ENCODE data around the gene CDH1.
"Not testable (repeated sequence)": the region's sequence is repeated elsewhere in the genome, so short reads cannot be mapped to it uniquely, and the experiment has no call there.

CDH1 gene

GRCh38 chr16:68737046-68737729 is at the start of gene CDH1:
TSS of gene CDH1 (plus strand) at chr16:68737292. CDS start at chr16:68737416, 124 bp downstream.
- DNase-seq (ENCODE audit: low spot score), result no peak

GRCh38 chr16:68689921-68690320 is 47.2 kb upstream of the CDH1 start:
- DNase-seq (ENCODE audit: low spot score), result no peak

- DNase-seq (ENCODE audit: low spot score), result no peak
Observed at GRCh38 chr16:68695575-68695974, 41.5 kb upstream of the CDH1 start.

- DNase-seq (ENCODE audit: low spot score), result no peak
Observed at GRCh38 chr16:68696514-68696913, 40.6 kb upstream of the CDH1 start.

GRCh38 chr16:68698091-68698490 is 39.0 kb upstream of the CDH1 start:
- DNase-seq (ENCODE audit: low spot score), result no peak

- DNase-seq (ENCODE audit: low spot score), result no peak
Observed at GRCh38 chr16:68700120-68700519, 37.0 kb upstream of the CDH1 start.

- no peak for DNase-seq (ENCODE audit: low spot score)
Observed at GRCh38 chr16:68700831-68701230, 36.3 kb upstream of the CDH1 start.

GRCh38 chr16:68704232-68704867 is 32.7 kb upstream of the CDH1 start:
- peak; percentile 65 for DNase-seq (ENCODE audit: low spot score)

- DNase-seq (ENCODE audit: low spot score), result no peak
Observed at GRCh38 chr16:68707340-68708152, 29.5 kb upstream of the CDH1 start.

GRCh38 chr16:68710211-68710610 is 26.9 kb upstream of the CDH1 start:
- no peak for DNase-seq (ENCODE audit: low spot score)

GRCh38 chr16:68711421-68712139 is 25.5 kb upstream of the CDH1 start:
- no peak for DNase-seq (ENCODE audit: low spot score)

GRCh38 chr16:68713361-68713760 is 23.7 kb upstream of the CDH1 start:
- no peak for DNase-seq (ENCODE audit: low spot score)

- DNase-seq (ENCODE audit: low spot score), result no peak
Observed at GRCh38 chr16:68715471-68715870, 21.6 kb upstream of the CDH1 start.

GRCh38 chr16:68716516-68716915 is 20.6 kb upstream of the CDH1 start:
- DNase-seq (ENCODE audit: low spot score), result not testable (repeated sequence)

GRCh38 chr16:68717684-68718083 is 19.4 kb upstream of the CDH1 start:
- no peak for DNase-seq (ENCODE audit: low spot score)

- DNase-seq (ENCODE audit: low spot score), result no peak
Observed at GRCh38 chr16:68718590-68718989, 18.5 kb upstream of the CDH1 start.

GRCh38 chr16:68719993-68720489 is 17.1 kb upstream of the CDH1 start:
- DNase-seq (ENCODE audit: low spot score), result peak; percentile 19

- DNase-seq (ENCODE audit: low spot score), result no peak
Observed at GRCh38 chr16:68722119-68723024, 14.7 kb upstream of the CDH1 start.

GRCh38 chr16:68724797-68725196 is 12.3 kb upstream of the CDH1 start:
- DNase-seq (ENCODE audit: low spot score), result no peak

- DNase-seq (ENCODE audit: low spot score), result no peak
Observed at GRCh38 chr16:68728523-68728922, 8.6 kb upstream of the CDH1 start.

GRCh38 chr16:68731637-68732036 is 5.5 kb upstream of the CDH1 start:
- DNase-seq (ENCODE audit: low spot score), result no peak

Measured in NAMALWA (cell line).